HG02970 (cell line): ENCODE data around the gene ANKH.

Source experiments
- ATAC-seq: cut with Tn5 transposase; IDR thresholded peaks from one replicate; pipeline ENCODE4 v1.9.1; 2021; ENCODE audit warnings: mild to moderate bottlenecking, moderate library complexity, moderate number of reproducible peaks; ENCODE audit not compliant: unreplicated experiment, low FRiP score

Gene ANKH

DNA sequence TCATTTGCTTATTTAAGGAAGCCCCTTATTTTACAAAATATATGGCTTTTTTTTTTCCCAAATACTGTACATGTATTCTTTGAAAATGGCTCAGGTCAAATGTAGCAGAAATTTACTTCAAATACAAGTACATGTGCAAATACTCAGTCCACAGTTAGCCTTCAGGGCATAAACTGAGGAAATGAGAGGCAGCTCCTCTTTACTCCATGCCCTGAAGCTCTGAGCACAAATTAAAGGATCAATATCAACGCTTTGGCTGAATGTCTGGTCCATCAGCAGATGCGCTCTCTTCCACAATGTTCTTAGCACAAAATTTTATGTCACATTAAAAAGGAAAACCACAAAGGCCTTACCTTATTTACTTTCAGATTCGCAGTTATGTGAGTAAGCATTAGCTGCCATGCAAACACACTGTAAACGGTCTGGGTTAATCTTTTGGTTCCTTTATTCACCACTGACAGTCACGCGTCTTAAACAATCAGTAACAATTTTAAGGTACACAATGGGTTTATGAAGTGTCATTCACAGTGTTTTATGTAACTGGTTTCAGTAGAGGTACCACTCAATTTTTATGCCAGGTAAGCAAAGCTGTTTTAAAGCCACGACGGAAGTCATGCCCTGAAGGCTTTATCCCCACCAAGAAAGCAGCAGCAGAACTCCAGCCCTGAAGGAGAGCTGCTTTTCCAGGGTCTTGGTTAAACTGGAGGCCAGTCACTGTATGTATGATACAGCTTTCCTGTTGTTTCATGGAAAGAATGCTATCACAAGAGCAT is 103.7 kb downstream of the ANKH start:
- ATAC-seq, result peak; percentile 53

DNA sequence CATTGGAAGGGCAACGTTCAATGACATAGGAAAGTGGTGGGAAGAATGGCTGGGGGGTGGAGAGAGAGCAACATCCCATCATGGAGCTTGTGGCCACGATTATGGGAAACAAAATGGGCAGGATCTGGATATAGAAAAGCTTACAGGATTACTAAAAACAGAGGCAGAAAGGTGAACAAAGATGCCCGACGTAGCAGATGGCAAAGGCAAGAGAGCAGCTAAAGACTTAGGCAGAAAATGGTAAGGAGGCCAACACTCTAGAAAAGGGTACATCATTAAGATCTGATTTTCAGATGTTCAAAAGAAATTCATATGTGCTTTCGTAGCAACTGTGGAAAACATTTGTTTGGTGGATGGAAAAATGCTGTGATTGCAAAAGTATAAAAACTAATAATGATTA is 104.5 kb downstream of the ANKH start:
- ATAC-seq, result no peak

DNA sequence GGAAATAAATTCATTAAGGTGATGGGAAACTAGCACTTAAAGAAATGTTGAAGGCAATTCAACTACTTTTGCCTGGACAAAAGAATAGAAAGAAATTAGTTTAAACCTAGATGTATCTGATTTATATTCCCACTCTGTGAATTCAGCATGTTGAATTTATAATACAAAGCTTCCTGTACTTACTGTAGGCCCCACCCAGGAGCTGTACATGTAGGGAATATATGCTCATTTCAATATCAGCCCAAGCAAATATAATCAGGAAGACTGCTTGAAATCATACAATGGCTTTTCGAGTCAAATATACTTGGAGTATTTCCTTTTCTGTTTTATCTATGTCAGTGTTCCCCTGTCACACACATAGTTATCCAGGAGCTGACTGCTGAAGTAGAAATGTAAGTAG is 105.0 kb downstream of the ANKH start:
- ATAC-seq, result no peak

DNA sequence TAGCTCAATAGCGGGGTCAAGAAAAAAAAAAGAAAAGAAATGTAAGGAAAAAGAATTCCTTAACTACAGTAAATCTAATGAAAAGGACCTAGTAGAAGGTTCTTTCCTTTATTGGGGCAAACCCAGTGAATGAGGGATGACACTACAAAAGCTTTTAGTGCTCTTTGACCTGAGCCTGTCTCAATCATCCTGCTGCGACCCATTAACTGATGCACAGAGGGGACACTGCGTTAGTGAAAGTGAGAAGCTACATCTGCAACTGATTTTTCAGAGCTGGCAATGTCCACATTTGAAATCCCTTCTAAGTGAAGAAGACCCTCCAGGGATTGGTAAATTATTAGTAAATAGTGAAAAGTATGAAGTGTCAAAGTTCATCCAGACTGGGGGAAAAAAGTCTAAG is 106.0 kb downstream of the ANKH start:
- ATAC-seq, result no peak

DNA sequence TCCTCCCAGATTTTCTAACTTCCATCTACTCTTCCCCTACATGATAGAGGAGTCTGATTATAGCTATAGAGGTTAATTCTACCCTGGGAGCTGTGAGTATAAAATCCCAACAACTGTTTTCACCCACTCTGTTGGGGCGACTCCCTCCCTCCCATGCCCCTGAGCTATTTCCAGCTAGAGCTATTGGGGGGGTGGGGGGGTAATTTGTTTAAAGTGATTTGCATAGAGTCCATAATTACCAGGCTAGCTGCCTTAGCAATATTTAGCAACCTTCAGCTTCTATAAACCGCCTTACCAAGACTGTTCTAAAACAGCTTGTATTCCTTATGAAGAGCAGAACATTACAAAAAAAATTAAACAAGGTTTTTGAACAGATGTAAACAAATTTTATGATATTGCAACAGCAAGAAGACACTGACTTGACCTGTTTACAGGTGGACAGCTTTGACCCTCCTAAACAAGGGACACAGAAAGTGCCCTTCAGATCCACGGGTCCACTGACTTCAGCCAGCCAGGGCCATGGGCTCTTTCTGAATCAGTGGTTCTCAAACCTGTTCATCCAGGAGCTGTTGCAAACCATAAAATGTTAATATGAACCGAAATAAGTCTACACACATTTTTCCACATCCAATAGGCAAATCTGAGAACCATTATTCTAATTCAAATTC is 108.9 kb downstream of the ANKH start:
- ATAC-seq, result no peak

DNA sequence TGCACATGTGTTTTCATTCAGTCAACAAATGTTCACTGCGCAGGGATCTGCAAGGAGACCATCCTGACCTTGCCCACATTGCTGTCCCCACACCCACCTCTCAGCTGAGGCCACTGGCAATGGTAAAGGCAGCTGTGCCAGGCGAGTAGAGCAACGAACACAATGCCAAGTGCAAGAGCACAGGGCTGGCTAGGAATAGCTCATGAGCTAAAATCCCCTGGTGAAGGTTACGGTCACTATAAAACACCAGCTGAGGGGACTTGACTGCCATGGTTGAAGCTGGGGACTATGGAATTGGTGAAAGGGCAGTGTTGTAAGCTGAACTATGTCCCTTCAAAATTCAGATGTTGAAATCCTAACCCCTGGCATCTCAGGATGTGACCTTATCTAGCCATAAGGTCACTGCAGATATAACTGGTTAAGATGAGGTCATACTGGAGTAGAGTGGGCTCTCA is 111.0 kb downstream of the ANKH start:
- ATAC-seq, result no peak

DNA sequence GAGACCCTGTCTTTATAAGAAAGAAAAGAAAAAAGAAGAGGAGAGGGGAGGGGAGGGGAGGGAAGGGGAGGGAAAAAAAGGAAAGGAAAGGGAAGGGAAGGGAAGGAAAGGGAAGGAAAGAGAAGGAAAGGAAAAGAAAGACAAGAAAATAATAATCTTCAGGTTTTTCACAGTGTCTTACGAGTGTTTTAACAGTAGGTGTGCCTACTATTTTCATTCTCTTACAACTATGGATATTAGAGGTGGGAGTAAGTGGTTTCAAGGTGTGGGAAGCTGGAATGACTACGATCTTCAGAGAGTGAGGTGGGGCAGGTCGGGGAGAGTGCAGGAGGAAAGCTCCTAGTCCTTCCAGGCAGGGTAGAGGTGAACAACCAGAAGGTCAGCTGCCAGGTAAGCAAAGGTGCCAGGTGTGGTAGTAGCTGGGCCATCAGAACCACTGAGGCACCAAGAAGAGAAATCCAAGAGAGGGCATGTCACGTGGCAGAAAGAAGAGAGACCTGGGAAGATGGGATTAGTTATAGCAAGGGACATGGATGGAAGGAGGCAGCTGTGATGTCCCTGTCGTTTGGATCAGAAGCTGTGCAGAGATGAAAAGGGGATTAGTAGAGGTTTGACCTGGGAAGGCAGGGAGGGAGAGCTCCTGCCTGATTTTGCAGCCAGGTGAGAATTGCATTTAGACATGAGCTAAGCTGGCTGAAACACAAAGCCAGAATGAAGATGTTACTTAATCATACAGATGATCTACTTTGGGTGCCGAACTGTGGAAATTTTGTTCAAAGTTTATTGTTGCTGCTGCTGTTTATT is 111.6 kb downstream of the ANKH start:
- no peak for ATAC-seq

DNA sequence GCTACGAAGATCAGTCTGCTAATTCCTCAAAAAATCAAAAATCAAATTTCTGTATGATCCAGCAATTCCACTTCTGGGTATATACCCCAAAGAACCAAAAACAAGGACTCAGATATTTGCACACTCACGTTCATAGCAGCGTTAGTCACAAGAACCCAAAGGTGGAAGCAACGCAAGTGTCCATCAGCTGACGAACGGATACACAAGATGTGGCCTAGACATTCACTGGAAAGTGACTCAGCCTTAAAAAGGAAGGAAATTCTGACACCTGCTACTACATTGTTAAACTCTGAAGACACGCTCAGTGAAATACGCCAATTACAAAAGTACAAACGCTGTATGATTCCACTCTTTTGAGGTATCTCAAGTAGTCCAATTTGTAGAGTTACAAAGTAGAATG is 113.7 kb downstream of the ANKH start:
- ATAC-seq, result no peak

DNA sequence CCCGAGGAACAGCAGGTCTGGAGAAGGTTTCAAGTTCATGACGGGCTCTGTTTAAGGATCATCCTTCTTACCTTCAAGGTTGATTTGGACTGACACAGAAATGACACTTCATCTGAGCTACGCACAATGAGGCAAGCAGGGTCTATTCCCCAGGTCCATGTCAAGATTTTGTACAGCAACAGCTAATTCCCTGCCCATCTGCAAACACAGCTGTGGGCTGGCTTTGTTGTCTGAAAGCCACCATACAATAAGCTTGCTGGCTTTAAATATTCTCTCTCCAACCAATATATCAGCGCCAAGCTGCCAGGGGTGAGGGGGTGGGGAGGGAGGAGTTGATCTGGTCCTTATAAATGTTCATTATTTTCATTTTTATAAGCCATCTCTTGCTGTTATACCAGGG is 115.1 kb downstream of the ANKH start:
- no peak for ATAC-seq

DNA sequence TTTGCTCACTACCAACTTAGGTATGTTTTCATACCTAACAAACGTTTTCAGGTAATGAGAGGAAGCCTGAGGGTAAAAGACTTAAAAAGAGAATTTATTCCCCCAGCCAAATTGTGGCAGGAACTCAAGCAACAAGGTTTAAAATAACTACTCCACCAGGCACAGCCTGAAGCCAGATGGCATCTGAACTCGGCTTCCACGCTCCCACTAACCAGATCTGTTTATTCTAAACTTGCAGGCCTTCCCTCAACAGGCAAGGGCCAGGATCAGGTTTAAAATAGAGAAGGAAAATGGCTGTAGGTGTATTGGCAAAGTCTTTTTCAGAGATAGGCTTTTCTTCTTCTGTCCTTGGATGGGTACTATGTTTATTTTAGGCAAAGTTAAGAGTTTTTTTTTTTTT is 117.6 kb downstream of the ANKH start:
- no peak for ATAC-seq

DNA sequence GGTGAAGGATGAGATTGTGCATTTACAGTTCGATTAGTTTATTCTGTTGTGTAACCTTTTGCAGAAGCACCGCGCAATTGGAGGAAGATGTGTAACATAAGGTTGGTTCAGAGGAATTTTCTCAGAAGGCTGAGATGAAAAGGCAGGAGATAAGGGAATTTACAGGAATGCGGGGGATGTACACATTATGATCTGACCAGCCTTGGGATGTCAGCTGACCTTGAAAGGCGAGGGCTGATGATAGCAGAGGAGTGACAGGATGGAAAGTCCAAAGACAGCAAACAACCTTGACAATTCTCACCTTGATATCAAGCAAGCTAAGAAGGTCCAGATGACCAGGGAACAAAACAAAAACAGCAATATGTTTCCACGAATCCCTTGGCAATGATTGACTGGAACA is 118.3 kb downstream of the ANKH start:
- no peak for ATAC-seq

DNA sequence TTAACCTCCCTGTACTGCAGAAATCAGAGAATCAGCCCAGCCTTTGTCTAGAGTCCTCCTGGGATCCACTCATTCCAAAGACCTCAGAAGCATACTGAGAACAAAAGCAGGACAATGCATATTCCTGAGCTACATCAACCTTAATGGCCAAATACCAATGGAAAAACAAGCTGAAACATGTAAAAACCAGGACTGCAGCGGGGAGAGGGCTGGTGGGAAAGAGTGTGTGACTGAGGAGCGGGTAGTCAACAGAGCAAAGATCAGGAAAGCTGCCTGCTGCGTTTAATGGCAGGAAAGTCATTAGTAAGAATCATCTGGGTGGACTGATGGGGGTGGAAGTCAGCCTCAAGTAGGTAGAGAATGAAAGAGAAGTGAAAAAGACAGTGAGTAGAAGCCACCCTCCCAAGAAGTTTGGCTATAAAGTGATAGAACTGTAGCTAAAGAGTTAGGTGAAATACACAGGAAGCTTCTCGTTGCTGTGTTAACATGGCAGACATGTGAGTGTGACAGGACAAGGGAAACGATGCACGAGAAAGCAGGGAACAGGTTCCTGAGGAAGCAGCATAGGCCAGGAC is 119.0 kb downstream of the ANKH start:
- no peak for ATAC-seq

DNA sequence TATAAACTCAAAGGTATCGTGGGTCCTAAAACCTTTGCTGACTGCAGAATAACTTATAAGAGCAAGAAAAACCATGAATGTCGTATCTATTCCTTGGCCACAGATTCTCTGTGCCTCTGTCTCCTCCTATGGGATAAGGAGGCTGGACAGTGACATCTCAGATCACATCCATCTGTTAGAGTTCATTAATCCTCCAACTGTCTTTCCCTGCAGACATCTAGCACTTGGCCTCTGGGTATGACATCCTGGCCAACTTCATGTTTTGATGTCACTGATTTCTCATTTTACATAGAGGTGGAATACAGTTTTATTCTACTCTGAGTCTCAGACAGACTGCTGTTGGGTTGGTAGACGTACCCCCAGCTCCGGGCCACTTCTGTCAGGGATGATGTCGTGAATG is 120.9 kb downstream of the ANKH start:
- ATAC-seq, result no peak

DNA sequence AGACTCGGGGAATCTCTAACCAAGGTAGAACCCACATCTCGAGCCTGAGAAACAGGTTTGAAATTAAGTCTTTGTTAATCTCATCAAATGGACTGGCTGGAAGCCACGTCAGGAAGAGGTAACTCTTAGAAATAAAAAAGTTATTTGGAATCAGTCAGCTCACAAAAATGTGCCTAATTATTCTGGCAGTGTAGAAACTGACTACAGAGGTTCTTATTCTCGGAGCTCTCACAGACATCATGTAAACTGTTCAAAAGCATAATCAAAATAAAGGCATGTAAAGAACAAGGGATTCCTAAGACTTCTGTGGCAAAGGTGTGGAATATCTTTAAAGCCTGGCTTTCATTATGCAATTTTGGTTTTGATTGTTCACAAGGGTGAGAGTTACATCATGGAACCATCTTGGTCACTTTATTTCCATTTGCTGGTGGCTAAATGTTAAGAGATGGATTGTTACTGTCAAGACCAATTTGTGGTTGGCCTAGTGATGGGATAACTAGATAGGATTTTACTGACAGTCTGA is 121.9 kb downstream of the ANKH start:
- no peak for ATAC-seq

DNA sequence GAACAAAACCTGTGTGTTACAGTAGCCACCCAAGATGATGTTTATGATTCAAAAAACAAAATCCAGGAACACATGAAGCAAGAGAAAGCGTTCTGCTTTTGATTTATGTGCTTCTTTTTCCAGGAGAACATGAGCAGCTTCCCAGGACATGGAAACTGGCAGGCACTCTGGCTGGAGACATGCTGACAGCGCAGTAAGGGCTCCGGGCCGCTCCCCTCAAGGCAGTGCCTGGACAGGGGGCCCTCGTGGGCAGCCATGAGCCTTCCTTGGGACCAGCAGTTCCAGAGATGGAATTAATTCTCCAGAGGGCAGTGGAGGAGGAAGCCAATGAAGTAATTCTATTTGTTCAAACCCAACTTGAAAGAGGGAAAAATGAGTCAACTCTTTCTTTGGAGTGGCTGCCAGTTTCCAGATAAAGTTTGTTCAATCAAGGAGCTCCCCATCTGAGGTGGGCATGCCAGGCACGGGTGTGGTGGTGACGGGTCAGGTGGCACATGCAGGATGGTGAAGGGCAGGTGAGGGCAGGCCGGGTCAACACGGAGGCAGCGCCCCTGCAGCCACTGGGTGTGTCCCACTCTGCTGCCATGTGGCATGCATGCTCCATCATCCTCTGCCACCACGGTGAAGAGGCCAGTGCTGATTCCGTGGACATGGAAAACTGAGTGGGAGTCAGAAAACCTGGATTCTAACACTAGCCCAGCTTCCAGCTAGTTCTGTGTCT is 123.2 kb downstream of the ANKH start:
- no peak for ATAC-seq

DNA sequence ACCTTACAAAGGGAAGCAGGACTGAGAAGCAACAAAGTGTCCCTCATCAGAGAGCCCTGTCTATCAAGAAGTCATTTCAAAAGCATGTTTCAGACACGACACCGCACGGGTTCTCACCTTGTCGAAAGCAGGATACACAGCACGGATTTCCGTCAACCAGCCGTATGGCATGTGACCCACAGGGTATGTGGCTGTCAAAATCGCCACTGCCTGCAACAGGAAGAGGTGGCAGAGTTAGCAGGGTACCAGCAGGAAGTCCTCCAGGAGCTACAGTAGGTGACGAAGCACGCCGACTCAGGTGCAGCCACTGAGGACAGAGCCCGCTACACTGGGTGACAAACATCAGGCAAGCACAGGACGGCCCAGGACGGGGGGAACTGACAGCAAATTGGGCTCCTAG is 125.8 kb downstream of the ANKH start:
- no peak for ATAC-seq

DNA sequence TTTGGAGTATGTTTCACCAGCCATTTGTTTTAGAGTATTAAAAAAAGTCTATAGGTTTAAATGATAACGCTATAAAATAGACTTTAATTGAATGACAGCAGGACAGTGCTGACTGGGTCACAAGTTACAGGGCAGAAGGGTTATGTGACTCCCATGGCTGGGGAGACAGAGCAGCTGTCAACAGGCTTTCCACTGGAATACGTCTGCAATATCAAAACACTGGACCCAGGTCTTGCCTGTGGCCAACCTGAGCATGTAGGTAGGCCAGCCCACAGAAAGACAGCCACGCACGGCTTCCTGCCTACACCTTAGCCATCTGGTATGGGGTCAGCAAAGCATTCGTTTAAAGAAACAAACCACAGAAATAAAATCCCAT is 126.4 kb downstream of the ANKH start:
- ATAC-seq, result no peak

DNA sequence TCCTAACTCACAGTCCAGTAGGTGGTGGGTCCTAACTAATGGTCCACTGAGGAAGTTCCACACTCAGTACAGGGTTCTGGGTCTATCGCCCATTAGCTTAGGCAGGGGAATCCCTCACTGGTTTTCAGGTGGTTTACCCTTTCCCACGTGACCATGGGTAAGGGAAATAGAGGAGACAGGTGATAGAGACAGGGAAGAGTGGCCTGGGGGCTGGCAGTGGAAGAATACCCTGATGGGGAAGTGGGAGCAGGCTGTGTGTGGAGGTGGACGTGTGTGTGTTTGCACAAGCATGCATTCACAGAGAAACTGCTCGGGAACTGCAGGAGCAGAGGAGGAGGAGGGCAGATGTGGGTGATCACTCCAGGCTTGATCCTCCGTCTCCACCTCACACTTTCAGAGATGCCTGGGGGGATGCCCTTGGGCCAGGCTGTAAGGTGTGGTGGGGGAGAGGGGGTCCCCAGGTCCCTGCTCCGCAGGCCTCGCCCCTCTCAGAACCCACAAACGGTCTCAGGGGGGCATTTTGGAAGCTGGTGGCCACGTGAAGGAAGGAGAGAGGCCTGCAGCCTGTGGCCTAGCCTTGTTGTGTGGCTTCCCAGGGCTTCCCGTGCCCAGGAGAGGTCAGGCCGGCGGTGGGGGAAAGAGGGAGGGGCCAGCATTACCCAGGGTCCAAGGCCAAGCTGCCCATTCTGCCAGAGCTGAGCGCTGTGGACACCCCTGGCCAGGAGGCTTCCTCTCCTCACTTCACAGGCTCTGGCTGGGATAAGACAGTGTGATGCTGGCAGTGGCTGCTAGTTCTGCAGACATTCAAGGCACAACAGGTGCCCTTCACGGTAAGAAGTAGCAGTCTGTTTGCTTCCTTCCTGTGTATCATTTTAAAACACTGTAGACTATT is 127.0 kb downstream of the ANKH start:
- no peak for ATAC-seq

DNA sequence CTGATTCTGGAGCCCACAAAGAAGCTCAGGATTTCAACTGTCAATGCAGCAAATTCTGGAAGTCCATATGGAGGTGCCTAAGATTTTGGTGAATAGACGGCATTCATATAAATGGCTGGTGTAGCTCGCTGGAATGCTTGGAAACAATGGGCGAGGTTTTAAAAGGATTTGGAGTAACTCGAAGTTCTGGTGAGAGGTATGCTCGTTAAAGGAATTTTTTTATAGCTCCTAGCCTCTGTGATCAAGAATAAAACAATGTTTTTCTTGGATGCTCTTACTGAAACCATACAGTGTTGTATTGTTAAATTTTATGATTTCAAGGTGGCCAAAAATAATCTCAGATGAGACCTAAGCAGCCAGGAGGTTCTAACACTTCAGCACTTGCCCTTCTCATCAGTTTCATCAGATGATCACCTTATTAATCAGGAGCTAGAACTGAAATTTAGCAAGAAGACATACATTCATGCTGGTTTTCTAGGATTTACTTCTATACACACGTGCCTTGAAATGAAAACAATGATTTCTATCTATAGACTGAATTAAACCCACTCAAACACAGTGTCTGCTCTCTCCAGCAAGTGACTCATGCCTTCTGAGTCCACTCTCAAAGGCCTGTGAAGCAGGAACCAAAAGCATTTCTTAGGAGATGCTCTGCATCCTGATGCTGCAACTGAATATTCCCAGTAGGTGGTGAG is 127.8 kb downstream of the ANKH start:
- no peak for ATAC-seq
